ENCODE measurements around the gene SLC32A1.
A peak's percentile ranks its signal among the peaks of the same experiment; 100 is the strongest.

SLC32A1 gene

DNA sequence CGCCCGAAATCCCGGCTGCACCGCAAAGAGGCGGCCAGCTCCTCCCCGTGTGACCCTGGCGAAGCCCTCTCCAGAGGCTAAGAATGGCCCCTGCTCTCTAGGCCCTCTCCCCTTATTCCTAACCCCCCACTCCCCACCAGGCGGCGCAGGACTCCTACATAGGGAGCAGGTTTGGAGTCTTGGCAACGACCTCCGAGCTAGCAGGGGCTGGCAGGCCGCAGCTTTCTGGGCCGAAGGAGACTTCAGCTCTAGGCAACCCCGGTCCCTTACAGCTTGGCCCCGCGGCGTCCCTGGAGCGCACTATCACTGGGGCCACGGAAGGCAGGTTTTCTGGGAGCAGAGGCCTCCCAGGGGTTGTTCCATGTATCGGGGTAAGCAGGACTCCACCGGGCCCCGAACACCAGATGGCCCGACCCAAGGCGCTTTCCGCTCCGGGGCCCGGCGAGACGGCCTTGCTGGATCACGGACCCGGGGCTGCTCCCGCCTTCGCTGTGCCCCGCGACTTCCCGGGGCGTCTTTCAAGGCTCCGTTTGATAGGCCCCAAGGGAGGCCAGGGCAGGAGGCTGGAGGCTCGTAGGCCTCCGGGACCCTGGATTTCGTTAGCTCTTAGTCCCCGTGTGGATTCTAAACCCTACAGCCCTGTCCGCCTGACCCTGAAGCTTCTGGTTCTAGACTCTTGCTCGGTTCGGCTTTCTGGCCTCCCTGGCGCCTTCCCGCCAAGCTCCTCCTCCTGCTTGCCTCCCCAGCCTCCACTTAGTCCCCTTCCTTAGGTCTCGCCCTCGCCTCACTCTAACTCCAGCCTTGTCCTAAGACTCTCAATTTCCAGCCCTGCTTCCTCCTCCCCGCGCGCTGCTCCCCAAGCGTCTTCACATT lies 1.9 kb downstream of the SLC32A1 start:
- peak; percentile 70 to 75 for DNase-seq

DNA sequence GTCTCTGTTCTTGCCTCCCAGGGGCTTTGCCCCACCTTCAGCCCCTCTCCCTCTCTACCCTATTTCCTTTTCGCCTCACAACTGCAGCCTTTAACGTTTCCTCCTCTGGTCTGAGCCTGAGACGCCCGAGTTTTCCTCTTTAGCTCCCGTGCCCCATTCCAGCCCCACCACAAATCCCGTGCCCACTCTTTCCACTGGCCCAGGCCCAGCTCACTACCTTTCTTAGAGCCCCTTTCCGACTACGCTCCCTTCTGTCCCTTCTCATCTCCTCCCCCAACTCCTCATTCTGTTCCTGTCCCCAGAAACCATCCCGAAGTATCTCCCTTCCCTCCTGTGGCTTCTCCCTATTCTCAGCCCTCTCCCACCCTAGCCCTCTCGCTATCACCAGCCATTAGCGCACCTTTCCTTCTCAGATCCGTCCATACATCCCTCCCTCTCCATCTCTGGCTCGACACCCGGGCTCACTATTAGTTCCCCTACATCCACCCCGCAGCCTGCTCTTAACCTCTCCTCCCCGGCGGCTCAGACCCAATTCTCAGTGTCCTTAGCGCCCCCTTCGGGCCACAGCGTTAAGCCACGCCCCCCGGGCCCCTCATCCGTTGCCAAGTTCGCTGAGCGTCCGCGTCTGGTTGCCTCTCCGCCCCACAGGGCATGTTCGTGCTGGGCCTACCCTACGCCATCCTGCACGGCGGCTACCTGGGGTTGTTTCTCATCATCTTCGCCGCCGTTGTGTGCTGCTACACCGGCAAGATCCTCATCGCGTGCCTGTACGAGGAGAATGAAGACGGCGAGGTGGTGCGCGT lies 2.7 kb downstream of the SLC32A1 start:
- DNase-seq, result peak; percentile 79 to 85

DNA sequence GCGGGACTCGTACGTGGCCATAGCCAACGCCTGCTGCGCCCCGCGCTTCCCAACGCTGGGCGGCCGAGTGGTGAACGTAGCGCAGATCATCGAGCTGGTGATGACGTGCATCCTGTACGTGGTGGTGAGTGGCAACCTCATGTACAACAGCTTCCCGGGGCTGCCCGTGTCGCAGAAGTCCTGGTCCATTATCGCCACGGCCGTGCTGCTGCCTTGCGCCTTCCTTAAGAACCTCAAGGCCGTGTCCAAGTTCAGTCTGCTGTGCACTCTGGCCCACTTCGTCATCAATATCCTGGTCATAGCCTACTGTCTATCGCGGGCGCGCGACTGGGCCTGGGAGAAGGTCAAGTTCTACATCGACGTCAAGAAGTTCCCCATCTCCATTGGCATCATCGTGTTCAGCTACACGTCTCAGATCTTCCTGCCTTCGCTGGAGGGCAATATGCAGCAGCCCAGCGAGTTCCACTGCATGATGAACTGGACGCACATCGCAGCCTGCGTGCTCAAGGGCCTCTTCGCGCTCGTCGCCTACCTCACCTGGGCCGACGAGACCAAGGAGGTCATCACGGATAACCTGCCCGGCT lies 3.4 kb downstream of the SLC32A1 start:
- DNase-seq, result peak; percentile 15 to 29

DNA sequence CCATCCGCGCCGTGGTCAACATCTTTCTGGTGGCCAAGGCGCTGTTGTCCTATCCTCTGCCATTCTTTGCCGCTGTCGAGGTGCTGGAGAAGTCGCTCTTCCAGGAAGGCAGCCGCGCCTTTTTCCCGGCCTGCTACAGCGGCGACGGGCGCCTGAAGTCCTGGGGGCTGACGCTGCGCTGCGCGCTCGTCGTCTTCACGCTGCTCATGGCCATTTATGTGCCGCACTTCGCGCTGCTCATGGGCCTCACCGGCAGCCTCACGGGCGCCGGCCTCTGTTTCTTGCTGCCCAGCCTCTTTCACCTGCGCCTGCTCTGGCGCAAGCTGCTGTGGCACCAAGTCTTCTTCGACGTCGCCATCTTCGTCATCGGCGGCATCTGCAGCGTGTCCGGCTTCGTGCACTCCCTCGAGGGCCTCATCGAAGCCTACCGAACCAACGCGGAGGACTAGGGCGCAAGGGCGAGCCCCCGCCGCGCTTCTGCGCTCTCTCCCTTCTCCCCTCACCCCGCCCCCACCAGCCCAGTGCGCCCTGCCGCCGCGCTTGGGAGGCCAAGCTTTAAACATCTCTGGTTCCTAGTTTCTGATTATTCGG lies 4.0 kb downstream of the SLC32A1 start:
- DNase-seq, result peak; percentile 2 to 11

DNA sequence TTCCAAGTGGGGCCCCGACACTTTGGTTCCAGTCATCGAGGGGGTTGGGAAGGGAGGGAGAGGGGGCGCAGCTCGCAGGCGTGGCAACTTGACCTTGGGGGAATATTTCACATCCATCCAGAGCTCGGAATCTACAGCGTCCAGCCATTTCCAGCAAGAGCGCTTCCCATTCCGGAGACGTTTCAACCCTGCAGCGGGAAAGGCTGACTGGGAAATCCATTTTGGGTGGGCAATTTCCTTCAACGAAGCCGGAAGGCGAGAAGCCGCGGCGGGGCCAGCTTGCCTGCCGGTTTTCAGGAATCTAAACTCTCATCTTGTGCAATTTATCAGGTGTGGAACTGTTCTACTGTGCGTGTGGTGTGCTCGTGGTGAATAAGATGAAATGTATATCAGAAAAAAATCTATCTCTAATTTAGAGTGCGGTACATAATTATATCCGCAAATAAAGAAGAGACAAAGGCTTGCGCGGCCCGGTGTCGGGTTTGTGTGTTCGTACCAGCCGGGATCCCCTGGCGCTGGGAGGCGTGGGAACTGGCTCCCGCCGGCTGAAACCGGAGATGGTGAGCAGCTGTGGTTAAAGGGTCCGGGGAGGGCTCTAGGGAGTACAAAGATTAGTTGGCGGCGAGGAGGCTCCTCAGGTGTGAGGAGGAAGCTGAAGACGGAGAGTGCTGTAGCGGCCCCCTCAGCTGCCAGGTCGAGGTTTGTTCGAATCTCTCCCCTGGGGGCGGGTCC lies 4.8 kb downstream of the SLC32A1 start:
- peak; percentile 18 to 20 for DNase-seq

DNA sequence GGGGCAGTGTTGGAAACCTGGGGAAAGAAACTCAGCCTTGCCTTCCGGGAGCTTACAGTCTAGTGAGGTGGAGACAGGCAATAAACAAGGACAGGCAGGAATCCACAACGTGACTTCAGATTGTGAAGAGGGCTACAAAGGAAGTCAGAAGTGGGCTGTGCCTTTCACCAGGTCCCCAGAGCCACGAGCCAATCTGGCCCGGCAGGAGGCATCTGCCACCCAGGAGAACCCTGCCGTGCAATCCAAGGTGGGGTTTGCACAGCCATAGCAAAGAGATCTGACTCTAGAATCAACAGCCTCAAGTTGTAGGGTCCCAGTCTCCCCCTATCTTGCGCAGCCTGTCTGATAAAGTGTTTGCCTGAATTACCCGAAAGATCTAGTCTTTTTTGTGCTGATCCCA lies 5.5 kb downstream of the SLC32A1 start:
- DNase-seq, result peak in 1 of 2 experiments; percentile 9

DNA sequence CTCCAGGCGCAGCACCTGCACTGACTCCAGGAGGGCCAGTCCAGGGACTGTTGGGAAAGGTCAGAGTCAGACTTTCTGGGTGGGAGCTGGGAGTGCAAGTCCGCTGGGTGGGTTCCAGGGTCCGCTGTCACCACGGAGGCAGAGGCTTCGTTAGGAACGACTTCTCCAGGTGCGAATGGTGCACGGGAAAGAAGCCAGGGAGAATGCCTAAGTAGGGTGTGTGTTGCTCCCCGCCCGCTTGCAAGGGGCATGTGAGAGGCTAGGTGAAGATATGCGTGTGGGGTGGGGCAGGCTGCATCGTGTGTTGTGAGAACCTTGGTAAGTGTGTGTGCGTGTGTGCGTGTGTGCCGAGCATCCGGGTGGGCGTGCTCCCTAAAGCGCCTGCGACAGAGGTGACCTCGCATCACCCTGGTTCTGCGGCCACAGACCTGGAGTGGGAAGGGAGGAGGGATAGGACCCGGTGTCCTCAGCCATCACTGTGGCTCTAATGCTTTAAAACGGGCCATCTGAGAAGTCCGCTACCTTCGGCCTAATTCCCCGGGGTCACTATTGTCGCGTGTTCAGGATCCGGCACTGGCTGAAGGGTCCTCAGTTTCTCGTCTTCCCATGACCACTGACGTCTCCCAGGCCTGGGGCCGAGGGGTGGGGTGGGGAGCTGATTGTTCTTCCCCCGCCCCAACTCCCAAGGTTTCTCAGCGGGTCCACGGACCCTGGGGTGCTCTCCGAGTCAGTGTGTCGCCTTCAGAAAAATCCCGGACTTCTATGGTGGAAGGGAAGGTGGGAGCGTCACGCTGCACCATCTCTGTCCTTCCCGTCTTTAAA lies 6.1 kb downstream of the SLC32A1 start:
- peak; percentile 6 to 21 for DNase-seq

DNA sequence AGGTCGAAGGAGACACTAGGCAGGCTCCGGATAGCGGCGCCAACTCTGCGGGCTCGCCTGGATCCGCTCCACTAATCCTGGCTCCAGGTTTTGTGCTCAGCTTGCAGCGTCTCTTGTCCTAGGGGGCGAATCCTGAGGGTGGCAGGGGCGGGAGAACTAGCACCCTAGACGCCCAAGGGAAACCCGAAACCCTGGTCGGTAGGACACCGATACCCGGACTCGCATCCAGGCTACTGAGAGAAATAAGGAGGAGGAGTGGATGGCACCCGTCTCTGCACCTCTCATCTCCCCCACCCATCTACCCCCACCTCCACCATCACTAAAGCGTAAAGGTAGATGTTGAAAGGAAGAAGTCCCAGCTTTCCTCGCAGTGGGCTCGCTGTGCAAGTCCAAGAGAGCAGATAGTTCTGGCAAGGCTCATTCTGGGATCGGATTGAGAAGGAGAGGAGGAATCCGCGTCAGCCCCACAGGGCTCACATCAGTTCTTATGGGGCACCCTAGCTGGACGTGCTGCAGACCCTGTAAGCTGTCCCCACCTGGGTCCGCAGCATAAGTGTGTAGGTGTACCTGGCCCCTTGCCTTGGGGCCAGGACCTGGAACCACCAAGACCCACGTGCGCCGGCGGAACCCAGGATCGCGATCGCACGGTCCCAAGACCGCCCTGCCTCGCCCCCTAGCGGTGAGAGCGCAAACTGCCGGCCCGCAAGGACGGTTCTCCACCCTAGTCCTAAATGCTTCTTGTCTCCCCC lies 6.9 kb downstream of the SLC32A1 start:
- peak; percentile 88 to 90 for DNase-seq

DNA sequence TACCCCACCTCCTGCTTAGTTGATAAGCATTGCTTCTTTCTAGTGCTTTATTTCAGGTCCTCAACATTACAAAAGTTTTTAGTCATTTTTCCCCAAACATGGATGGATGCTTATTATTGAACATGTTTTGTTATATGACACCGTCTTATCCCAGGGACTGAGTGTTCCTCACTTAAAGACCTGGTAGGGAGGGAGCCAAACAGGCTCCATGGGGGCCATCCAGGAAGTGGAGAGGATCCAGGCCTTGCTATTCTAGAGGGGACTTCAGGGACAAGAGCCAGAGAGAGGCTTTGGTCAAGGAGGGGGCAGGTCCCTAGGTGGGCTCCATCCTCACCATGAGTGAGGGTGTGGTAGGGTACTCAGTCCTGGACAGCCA lies 7.4 kb downstream of the SLC32A1 start:
- no peak for DNase-seq

DNA sequence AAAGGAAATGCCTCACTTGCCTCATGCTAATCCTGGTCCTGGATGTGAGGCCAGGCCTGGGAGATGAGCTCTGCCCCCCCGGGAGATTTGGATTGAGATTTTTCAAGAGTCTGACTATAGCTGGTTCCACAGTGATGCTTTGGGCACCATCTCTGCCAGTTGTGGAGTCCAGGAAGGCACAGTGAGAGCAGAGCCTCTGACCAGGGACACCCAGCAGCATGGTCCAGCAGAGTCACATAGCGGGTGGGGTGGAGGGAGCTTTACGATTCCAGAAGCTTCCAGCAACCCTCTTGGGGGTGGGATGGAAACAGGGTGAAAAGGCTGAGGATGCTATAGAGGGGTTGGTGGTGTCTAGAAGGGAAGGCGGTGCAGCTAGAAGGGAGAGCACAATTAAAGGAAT lies 8.7 kb downstream of the SLC32A1 start:
- no peak for DNase-seq

DNA sequence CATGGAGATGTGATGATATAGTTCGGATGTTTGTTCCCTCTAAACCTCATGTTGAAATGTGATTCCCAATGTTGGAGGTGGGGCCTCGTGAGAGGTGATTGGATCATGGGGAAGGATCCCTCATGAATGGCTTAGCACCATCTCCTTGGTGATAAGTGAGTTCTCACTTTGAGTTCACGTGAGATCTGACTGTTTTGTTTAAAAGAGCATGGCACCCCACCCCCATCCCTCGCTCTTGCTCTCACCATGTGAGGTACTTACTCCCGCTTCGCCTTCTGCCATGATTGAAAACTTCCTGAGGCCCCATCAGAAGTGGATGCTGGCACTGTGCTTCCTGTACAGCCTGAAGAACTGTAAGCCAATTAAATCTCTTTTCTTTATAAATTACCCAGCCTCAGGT lies 10.9 kb downstream of the SLC32A1 start:
- no peak for DNase-seq

DNA sequence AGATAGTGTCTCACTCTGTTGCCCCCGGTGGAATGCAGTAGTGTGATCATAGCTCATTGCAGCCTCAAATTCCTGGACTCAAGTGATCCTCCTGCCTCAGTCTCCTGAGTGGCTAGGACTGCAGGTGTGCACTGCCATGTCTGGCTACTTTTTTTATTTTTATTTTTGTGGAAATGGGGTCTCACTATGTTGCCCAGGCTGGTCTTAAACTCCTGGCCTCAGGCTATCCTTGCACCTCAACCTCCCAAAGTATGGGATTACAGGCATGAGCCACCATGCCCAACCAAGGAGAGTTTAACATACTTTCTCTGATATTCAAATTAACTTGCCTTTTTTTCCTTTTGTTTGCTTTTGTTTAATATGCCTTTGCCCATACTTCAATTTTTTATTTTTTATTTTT lies 13.6 kb downstream of the SLC32A1 start:
- no peak for DNase-seq

DNA sequence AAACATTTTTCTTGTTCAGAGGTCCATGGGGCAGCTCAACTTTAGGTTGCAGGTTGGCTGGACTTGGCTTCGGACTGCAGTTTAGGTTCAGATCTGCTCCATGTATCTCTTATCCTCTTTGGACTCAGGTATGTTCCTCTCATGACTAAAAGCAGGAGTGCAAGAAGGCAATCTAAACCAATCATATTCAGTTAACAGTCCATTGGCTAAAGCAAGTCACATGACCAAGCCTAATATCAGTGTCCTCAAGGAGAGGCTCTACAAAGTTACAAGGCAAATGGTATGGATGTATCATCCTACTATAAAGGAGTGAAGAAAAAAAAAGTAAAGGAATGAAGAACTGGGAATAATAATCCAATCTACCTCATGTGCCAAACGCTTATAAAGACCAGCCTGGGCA lies 21.5 kb downstream of the SLC32A1 start:
- DNase-seq, result no peak

DNA sequence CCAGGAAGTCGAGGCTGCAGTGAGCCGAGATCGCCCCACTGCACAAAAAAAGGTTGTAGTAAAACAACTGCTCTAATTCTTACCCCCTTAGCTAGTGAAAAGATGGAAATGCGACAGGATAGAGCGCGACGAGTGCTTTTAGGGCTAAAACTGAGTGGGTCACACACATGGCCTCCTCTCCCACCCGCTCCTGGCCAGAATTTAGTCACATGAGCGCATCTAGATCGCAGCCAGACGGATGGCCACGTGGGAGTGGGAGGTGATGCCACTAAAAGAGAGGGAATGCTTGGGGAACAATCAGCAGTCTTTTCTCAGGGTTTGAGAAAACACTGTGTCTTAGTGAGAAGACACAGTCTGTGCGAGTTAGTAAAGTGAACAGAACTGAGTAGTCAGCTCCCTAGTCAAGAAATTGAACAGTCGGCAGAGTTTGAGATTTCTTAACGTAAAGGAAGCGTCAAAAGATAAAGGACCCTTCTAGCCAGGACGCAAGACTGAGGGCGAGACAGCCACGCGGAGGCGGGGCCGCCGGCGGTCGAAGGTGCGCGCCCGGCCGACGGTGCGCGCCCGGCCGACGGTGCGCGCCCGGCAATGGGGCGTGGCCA lies 23.3 kb downstream of the SLC32A1 start:
- DNase-seq, result no peak

DNA sequence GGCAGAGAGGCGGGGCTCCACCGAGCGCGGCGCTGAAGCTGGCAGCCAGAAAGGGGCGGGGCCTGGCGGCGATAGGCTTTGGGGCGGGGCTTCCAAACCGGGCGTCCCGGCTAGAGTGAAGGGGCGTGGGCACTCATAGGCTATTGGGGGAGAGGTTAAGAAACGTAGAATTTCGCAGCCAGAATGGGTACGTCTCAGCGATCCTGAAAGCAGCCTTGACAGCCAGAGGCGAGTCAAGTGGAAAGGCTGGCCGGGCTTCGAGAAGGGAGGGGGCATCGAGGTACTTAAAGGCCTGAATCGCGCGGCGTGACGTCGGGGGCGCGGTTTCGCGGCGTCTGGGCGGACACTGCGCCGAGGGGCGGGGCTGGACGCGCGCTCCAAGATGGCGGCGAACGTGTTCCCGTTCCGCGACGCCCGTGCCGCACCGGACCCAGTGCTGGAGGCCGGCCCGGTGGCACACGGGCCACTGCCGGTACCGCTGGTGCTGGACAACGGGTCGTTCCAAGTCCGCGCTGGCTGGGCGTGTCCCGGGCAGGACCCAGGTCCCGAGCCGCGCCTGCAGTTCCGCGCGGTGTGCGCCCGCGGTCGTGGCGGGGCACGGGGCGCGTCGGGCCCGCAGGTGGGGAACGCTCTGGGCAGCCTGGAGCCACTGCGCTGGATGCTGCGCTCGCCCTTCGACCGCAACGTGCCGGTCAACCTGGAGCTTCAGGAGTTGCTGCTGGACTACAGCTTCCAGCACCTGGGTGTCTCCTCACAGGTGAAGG lies 24.0 kb downstream of the SLC32A1 start, which contains the start of gene ACTR5:
Gene ACTR5, plus strand, starts transcription at position 364 of the 764 bp plus-strand sequence. Its CDS starts 19 bp downstream, at position 383.
- peak; percentile 98 for DNase-seq

DNA sequence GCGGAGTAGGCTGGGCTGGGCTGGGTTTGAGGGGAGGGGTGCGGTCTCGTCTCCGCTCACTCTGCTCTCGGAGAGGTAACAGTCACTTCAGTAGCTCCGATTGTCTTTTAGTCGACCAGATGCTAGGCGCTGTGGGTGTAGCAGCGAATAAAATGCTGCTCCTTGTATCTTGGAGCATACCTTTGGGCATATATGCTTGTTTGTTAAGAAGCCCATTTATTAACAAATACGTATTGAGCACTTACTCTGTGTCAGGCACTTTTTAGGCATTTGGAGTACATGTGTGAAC lies 24.5 kb downstream of the SLC32A1 start:
- DNase-seq, result peak; percentile 65 to 71

DNA sequence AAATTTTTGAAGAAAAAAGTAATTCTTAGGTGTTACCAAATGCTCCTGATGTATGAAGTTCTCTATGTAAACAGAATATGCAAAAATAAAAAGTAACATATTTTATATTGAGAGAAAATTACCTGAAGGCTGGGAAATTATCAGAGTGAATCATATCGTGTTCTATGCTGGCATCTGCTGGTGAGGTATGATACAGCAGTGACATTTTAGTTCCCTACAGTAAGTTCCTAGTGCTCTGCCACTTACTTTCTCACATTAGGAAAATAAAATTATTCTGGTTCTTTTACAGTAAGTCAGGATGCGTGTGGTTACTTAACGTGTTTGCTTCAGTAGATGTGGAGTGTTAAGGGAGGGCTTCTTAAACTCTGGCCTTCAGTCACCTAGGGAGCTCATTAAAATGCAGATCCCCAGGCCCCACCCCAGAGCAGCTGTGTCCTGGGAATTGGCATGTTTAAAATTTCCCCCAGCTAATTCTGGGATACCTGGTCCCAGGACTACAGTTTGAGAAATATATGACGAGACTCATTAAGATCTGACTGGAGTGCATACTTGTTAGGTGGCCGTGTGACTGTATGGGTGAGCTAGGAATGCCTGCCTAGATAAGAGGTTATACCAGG lies 27.2 kb downstream of the SLC32A1 start:
- no peak for DNase-seq

DNA sequence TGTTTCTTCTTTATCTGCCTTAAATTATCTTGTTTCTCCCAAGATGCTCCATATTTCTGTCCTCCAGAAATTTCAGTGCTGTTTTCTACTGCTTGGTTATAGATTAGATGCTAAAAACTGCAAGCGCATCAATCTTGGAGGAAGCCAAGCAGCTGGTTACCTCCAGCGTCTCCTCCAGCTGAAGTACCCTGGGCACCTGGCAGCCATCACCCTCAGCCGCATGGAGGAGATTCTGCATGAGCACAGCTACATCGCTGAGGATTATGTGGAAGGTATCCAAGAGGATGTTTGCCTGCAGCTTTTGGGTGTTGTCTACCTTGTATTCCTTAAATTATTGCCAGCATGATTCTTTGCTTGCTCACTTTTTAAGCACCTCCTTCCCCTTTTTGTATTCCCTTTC lies 27.7 kb downstream of the SLC32A1 start:
- DNase-seq, result no peak

DNA sequence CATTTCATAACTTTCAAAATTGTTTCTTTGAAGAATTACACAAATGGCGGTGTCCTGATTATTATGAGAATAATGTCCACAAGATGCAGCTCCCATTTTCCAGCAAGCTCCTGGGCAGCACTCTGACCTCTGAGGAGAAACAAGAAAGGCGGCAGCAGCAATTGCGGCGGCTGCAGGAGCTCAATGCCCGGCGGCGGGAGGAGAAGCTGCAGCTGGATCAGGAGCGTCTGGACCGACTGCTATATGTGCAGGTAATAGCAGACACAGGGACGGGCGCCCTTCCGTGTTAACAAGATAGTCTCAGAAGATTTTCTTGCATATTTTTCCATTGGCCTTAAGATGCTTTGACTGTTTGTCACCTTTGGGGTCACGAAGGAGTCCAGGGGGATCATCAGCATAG lies 30.6 kb downstream of the SLC32A1 start:
- no peak for DNase-seq

Measured in activated CD4-positive, alpha-beta T cell treated with anti-CD3 and anti-CD28 coated beads, Interleukin-2, amount 50 U/mL, for 48 hours (primary cell).